Vagina (tissue), 2 donors: ENCODE measurements around the gene CCDC180. TPM values are rescaled to one million over a fixed set of nuclear protein-coding genes. Genes with fewer than 3 reads are reported as not detected.

Experiments used
- DNase-seq, 2 donors: peaks; one replicate each; pipeline ENCODE4 v3.0.0-alpha.2; 2017; ENCODE audit errors: extremely low spot score in 2 of 2
- H3K27ac ChIP-seq: fragments of 200-600 bp; sonication (generic); one replicate; pipeline ENCODE4 v1.5.1; 2019
- H3K27me3 ChIP-seq: fragments of 200-600 bp; sonication (generic); one replicate; pipeline ENCODE4 v1.5.1; 2019
- H3K36me3 ChIP-seq, 2 donors: fragments of 200-600 bp; sonication (generic); one replicate each; pipeline ENCODE4 v1.5.1; 2017 to 2019
- H3K4me1 ChIP-seq: fragments of 200-600 bp; sonication (generic); one replicate; pipeline ENCODE4 v1.5.1; 2019
- H3K4me3 ChIP-seq, 2 donors: fragments of 200-600 bp; sonication (generic); 1 replicate in 1 of 2; 2 replicates in 1 of 2; pipeline ENCODE4 v1.5.1; 2016 to 2019
- H3K9me3 ChIP-seq: fragments of 200-600 bp; sonication (generic); one replicate; pipeline ENCODE4 v1.5.1; 2019
- POLR2A ChIP-seq, 2 donors: fragments of 450-650 bp; IDR thresholded peaks; one replicate each; pipeline ENCODE4 v1.6.1; 2017; ENCODE audit warnings: antibody characterized with exemption in 2 of 2, mild to moderate bottlenecking in 2 of 2, moderate library complexity in 2 of 2
- POLR2AphosphoS5 ChIP-seq, 2 donors: sonication (generic); formaldehyde crosslinking; IDR thresholded peaks; one replicate each; pipeline ENCODE4 v1.9.0; 2017; ENCODE audit warnings: antibody characterized with exemption in 2 of 2, mild to moderate bottlenecking in 2 of 2, low read depth in 1 of 2; ENCODE audit not compliant: insufficient read depth in 1 of 2
- intact Hi-C: fragments of 100-400 bp; cut with DNase I; formaldehyde crosslinking; loops from one replicate; pipeline ENCODE4 v1.15.1; 2023
- total RNA-seq: library from RNA; depleted of rRNA; stranded (reverse); fragments of >200 nt; gene quantifications from one replicate; pipeline ENCODE4 v1.2.3, GENCODE V29; 2016
- TF ChIP-seq, protein P1 (sequence below), 3 experiments: fragments of 450-650 bp in 2 of 3; fragments of 200-600 bp in 1 of 3; sonication (generic) in 1 of 3; IDR thresholded peaks; one replicate each; pipeline ENCODE4 v1.5.1; 2017 to 2019; ENCODE audit warnings: antibody characterized with exemption in 3 of 3, mild to moderate bottlenecking in 2 of 3, moderate library complexity in 2 of 3

CCDC180 gene
- total RNA-seq, 1 donor from 2014 or later, result 7.6 TPM

DNA sequence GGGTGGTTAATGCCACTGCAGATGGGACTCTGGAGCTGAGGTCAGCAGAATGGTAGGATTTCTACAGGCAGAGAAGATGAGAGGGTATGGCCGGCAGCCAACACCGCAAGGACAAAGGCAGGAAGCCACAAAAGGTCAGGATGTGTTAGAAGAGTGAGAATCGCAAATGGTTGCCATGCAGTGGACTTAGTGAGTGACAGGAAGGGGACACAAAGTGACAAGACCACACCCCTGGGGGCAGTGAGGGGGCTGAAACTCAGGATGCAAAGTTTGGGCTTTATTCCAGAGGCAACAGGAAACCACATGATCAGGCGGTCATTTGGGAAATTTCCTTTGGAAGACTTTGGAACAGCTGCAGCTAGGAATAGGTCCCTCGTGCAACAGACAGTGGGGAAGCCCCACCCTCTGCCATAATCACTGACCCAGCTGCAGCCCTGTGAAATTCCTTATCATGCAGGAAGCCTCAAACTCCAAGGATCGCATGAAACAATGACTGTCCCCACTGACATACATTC, 14.2 kb upstream of the CCDC180 start:
- no peak overlapping the region for H3K4me3 ChIP-seq
- H3K36me3 ChIP-seq, result peaks cover 0 to 4% of the 10 kb centered on the region in 2 donors
- DNase-seq, result no peak
- no peak overlapping the region for H3K27ac ChIP-seq
- intact Hi-C loops, result no loop called here
- H3K4me1 ChIP-seq, result peaks cover 12% of the 10 kb centered on the region
- H3K27me3 ChIP-seq, result no peaks in the 10 kb centered on the region
- peaks cover 4% of the 10 kb centered on the region for H3K9me3 ChIP-seq
- TF ChIP-seq, protein P1, sequence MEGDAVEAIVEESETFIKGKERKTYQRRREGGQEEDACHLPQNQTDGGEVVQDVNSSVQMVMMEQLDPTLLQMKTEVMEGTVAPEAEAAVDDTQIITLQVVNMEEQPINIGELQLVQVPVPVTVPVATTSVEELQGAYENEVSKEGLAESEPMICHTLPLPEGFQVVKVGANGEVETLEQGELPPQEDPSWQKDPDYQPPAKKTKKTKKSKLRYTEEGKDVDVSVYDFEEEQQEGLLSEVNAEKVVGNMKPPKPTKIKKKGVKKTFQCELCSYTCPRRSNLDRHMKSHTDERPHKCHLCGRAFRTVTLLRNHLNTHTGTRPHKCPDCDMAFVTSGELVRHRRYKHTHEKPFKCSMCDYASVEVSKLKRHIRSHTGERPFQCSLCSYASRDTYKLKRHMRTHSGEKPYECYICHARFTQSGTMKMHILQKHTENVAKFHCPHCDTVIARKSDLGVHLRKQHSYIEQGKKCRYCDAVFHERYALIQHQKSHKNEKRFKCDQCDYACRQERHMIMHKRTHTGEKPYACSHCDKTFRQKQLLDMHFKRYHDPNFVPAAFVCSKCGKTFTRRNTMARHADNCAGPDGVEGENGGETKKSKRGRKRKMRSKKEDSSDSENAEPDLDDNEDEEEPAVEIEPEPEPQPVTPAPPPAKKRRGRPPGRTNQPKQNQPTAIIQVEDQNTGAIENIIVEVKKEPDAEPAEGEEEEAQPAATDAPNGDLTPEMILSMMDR (IDR thresholded peaks at IDR 0.05), result no peak
- TF ChIP-seq POLR2A (IDR thresholded peaks at IDR 0.05), result no peak
- TF ChIP-seq POLR2AphosphoS5 (IDR thresholded peaks at IDR 0.05; ENCODE audit: insufficient read depth in 1 of 2, low read depth in 1 of 2), result no peak

DNA sequence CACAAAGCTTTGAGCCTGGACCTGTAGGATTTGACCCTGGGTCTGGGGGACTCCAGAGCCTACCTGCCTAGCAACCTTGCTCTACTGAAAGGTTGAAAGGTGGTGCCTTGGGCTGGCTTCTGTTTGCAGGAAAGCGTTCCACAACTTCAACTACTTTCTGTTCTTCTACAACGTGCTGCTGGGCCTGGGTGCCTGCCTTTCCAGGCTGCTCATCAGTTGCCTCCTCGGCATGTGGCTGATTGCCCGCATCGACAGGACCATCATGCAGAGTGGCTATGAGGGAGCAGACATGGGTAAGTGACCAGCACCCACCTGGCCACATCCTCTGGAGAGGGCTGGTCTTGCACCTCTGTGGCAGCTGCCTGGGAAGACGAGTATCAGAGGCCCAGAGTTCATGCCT, 13.6 kb upstream of the CCDC180 start:
- no peak for DNase-seq
- intact Hi-C loops, result no loop called here
- Histone ChIP-seq H3K27me3 (no peaks in the 10 kb centered on the region), H3K4me1 (peaks cover 12% of the 10 kb centered on the region), H3K36me3 (no peaks in the 10 kb centered on the region), H3K4me3 (no peak overlapping the region), H3K9me3 (peaks cover 4% of the 10 kb centered on the region), H3K27ac (no peak overlapping the region)
- TF ChIP-seq, protein P1 (IDR thresholded peaks at IDR 0.05), result no peak
- TF ChIP-seq POLR2A (IDR thresholded peaks at IDR 0.05), result no peak
- TF ChIP-seq POLR2AphosphoS5 (IDR thresholded peaks at IDR 0.05; ENCODE audit: insufficient read depth in 1 of 2, low read depth in 1 of 2), result no peak

DNA sequence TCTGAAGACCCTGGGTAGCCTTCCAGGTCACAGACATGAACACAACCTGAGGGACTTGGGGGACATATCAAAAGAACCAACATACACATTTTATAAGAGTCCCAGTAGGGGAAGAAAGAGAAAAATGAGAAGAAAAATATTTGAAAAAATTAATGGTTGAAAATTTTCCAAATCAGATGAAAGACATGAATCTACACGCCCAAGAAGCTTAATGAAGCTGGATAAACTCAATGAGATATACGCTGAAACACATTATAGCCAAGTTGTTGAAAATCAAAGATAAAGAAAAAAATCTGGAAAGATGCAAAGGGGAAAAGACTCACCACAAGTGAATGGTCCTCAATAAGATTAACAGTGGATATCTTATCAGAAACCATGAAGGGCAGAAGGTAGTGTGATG, 9.6 kb upstream of the CCDC180 start:
- H3K27me3 ChIP-seq, result no peaks in the 10 kb centered on the region
- intact Hi-C loops, result no loop called here
- H3K36me3 ChIP-seq, result no peaks in the 10 kb centered on the region
- H3K4me1 ChIP-seq, result peaks cover 12% of the 10 kb centered on the region
- no peak for DNase-seq
- H3K27ac ChIP-seq, result no peak overlapping the region
- TF ChIP-seq POLR2A (IDR thresholded peaks at IDR 0.05) (no peak), POLR2AphosphoS5 (IDR thresholded peaks at IDR 0.05; ENCODE audit: insufficient read depth in 1 of 2, low read depth in 1 of 2) (no peak)
- TF ChIP-seq, protein P1 (IDR thresholded peaks at IDR 0.05), result no peak
- peaks cover 4% of the 10 kb centered on the region for H3K9me3 ChIP-seq
- no peak overlapping the region for H3K4me3 ChIP-seq

DNA sequence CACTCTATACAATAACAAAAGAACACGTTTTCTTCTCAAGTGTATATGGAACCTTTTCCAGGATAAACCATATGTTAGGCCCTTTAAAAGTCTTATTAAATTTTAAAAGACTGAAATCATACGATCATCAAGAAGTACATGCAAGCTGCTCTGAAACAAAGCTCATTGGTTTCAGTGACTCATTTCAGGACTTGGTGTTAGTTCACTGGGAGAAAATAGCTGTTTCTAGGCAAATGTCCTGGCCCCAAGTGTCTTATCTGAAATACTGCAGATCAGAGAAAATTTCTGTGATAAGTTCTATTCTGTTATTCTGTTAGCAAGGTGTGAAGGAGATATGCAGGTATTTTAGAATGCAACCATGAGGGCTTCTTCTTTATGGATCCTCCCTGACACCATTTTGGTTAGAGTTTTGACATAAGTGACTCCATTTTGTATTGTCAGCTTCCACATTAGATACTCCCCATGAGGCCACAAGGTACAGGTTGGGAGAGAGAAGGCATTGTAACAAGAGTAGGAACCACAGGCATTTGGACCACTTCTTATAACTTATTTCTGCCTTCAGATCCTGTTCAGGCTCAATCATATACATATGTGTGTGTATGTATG, 7.5 kb upstream of the CCDC180 start:
- TF ChIP-seq, protein P1 (IDR thresholded peaks at IDR 0.05), result no peak
- TF ChIP-seq POLR2A (IDR thresholded peaks at IDR 0.05) (no peak), POLR2AphosphoS5 (IDR thresholded peaks at IDR 0.05; ENCODE audit: insufficient read depth in 1 of 2, low read depth in 1 of 2) (no peak)

DNA sequence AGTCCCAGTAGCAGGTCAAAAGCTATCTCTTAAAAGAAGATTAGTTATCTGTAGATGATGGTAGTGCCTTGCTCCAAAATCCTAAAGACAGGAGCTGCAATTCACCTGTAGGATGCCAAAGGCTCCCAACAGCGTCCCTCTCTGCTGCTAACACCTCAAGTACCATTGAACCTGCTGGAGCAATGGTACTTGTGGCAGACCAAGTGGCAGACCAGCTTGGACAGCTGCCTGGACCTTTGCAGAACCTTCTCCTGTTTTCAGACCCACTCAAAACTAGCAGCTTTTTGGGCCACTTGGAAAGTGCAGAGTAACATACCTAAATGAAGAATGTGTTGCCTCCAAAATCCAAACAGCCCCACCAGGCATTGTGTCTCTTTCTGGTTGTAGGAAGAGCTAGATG, 6.9 kb upstream of the CCDC180 start:
- Histone ChIP-seq H3K27ac (no peak overlapping the region), H3K27me3 (no peaks in the 10 kb centered on the region), H3K4me1 (no peaks in the 10 kb centered on the region), H3K4me3 (no peak overlapping the region), H3K36me3 (no peaks in the 10 kb centered on the region), H3K9me3 (peaks cover 4% of the 10 kb centered on the region)
- TF ChIP-seq, protein P1 (IDR thresholded peaks at IDR 0.05), result no peak
- TF ChIP-seq POLR2AphosphoS5 (IDR thresholded peaks at IDR 0.05; ENCODE audit: insufficient read depth in 1 of 2, low read depth in 1 of 2), result no peak
- intact Hi-C loops, result no loop called here
- no peak for DNase-seq

More for the DNA sequence above, 7.5 kb upstream of the CCDC180 start:
- no peak for DNase-seq
- Histone ChIP-seq H3K27ac (no peak overlapping the region), H3K9me3 (peaks cover 4% of the 10 kb centered on the region), H3K27me3 (no peaks in the 10 kb centered on the region), H3K36me3 (no peaks in the 10 kb centered on the region), H3K4me1 (no peaks in the 10 kb centered on the region), H3K4me3 (no peak overlapping the region)
- intact Hi-C loops, result no loop called here
